GM23338 (cell line): Measurements from ENCODE around the gene LTBP4.

Source experiments
- CTCF ChIP-seq, 2 experiments: fragments of 200-600 bp in 1 of 2; sonication (generic) in 1 of 2; conservative IDR thresholded peaks; 2 replicates each; pipeline versions ENCODE4 v1.5.1 to v1.6.1; 2016 to 2017; ENCODE audit warnings: antibody characterized with exemption in 2 of 2, low read depth in 2 of 2, mild to moderate bottlenecking in 2 of 2, moderate library complexity in 1 of 2
- EZH2 ChIP-seq: fragments of 200-600 bp; sonication (generic); IDR thresholded peaks from one replicate; pipeline ENCODE4 v1.8.0; 2017; ENCODE audit warnings: antibody characterized with exemption, mild to moderate bottlenecking, low read depth; ENCODE audit not compliant: unreplicated experiment
- POLR2AphosphoS5 ChIP-seq: IDR thresholded peaks from 2 replicates; pipeline ENCODE4 v1.6.1; 2016; ENCODE audit warnings: antibody characterized with exemption, low read depth
- REST ChIP-seq: IDR thresholded peaks from one replicate; pipeline ENCODE4 v1.6.1; 2018; ENCODE audit warnings: antibody characterized with exemption; ENCODE audit not compliant: unreplicated experiment

GRCh38 chr19:40594657-40595091, 6.5 kb upstream of the LTBP4 start:
- TF ChIP-seq CTCF (conservative IDR thresholded peaks at IDR 0.05; ENCODE audit: low read depth in 2 of 2) = no peak
- TF ChIP-seq POLR2AphosphoS5 = no peak
- no peak for TF ChIP-seq EZH2
- no peak for TF ChIP-seq REST
